SK-N-SH (cell line): ENCODE results near the gene GOLGA5.

ENCODE experiments used
- CTCF ChIP-seq: fragments of 200-600 bp; sonication (generic); IDR thresholded peaks from 2 replicates; pipeline ENCODE4 v1.6.1; 2017; ENCODE audit warnings: antibody characterized with exemption, mild to moderate bottlenecking, moderate library complexity
- ELF1 ChIP-seq: IDR thresholded peaks from 2 replicates; pipeline ENCODE4 v1.4.0; 2012
- FOXM1 ChIP-seq: IDR thresholded peaks from 2 replicates; pipeline ENCODE4 v1.4.0; 2012; ENCODE audit warnings: low read depth, mild to moderate bottlenecking
- NRF1 ChIP-seq: IDR thresholded peaks from 2 replicates; pipeline ENCODE4 v1.6.1; 2012; ENCODE audit warnings: low read depth, mild to moderate bottlenecking, low read length
- RCOR1 ChIP-seq: fragments of 150-350 bp; IDR thresholded peaks from 2 replicates; pipeline ENCODE4 v1.6.1; 2017; ENCODE audit warnings: antibody characterized with exemption, low read length
- REST ChIP-seq: IDR thresholded peaks from 2 replicates; pipeline ENCODE4 v1.6.1; 2012; ENCODE audit warnings: mild to moderate bottlenecking, low read depth, low read length, moderate library complexity
- USF1 ChIP-seq: IDR thresholded peaks from 2 replicates; pipeline ENCODE4 v1.4.0; 2012; ENCODE audit warnings: low read depth, borderline replicate concordance
- TF ChIP-seq, protein P1 (sequence below): fragments of 150-350 bp; IDR thresholded peaks from 2 replicates; pipeline ENCODE4 v1.6.1; 2016; ENCODE audit warnings: mild to moderate bottlenecking, low read depth, low read length

GRCh38 chr14:92751819-92752218 is 42.3 kb upstream of the GOLGA5 start:
- no peak for TF ChIP-seq CTCF
- TF ChIP-seq RCOR1: no peak
- no peak for TF ChIP-seq USF1
- TF ChIP-seq REST: no peak
- TF ChIP-seq FOXM1: no peak
- TF ChIP-seq NRF1: no peak
- TF ChIP-seq ELF1: no peak
- TF ChIP-seq, protein P1, sequence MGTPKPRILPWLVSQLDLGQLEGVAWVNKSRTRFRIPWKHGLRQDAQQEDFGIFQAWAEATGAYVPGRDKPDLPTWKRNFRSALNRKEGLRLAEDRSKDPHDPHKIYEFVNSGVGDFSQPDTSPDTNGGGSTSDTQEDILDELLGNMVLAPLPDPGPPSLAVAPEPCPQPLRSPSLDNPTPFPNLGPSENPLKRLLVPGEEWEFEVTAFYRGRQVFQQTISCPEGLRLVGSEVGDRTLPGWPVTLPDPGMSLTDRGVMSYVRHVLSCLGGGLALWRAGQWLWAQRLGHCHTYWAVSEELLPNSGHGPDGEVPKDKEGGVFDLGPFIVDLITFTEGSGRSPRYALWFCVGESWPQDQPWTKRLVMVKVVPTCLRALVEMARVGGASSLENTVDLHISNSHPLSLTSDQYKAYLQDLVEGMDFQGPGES: no peak
